GM18498 (cell line): Measurements from ENCODE around the gene NUDT22.

Experiments
- ATAC-seq: cut with Tn5 transposase; IDR thresholded peaks from one replicate; pipeline ENCODE4 v1.9.1; 2021; ENCODE audit warnings: mild to moderate bottlenecking, moderate library complexity; ENCODE audit not compliant: unreplicated experiment

The NUDT22 gene

DNA sequence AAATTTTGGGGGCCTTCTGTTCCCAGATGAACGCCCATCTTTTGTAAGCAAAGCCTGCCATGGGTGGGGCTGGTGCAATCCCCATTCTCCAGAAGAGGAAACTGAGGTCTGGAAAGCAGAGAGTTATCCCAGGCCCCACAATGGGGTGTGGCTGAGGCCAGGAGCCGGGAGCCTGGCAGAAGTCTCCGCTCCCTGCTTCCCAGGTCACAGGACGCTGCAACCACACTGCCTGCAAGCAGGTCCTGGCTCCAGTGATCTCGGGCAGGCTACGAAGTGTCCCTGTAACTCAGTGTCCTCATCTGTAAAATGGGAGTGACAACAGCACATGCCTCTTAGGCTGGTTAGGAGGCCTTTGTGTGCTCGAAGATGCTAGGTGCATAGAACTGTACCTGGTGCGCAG, 27.0 kb downstream of the NUDT22 start:
- ATAC-seq, result no peak

DNA sequence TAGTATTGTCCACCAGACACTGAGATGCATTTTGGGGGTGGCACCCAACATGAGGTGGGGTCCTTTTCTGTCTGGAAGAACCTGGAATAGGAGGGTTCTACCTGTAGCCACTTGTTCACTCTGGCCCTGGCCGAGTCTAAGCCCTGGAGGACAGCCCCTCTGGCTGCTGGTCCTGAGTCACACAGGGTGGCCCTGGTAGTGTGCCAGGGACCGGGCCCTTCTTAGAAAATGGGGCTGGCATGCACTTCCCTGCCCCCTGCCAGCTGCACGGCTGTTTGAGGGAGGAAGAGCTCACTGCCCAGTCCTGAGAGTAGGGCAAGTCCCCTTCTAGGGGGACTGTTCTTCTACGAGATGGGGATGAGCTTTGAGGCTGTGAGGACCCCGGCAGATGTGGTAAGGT, 27.4 kb downstream of the NUDT22 start:
- no peak for ATAC-seq

DNA sequence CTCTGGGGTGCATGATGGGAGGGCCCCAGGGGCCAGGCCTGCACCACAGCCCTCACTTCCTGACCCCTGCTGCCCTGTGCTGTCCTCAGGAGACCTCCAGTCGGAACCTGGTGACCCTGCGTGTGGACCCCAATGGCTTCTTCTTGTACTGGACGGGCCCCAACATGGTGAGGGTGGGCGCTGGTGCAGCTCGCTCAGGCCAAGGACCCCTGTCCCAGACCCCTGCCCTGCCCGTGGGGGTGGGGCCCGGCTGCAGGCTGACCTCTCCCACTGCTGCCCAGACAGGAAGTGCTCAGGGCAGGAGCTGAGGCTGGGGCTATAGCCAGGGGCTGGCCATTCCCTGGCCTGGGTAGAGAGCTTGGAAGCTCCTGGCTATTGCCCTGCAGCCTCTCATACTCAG, 28.3 kb downstream of the NUDT22 start:
- ATAC-seq, result no peak

DNA sequence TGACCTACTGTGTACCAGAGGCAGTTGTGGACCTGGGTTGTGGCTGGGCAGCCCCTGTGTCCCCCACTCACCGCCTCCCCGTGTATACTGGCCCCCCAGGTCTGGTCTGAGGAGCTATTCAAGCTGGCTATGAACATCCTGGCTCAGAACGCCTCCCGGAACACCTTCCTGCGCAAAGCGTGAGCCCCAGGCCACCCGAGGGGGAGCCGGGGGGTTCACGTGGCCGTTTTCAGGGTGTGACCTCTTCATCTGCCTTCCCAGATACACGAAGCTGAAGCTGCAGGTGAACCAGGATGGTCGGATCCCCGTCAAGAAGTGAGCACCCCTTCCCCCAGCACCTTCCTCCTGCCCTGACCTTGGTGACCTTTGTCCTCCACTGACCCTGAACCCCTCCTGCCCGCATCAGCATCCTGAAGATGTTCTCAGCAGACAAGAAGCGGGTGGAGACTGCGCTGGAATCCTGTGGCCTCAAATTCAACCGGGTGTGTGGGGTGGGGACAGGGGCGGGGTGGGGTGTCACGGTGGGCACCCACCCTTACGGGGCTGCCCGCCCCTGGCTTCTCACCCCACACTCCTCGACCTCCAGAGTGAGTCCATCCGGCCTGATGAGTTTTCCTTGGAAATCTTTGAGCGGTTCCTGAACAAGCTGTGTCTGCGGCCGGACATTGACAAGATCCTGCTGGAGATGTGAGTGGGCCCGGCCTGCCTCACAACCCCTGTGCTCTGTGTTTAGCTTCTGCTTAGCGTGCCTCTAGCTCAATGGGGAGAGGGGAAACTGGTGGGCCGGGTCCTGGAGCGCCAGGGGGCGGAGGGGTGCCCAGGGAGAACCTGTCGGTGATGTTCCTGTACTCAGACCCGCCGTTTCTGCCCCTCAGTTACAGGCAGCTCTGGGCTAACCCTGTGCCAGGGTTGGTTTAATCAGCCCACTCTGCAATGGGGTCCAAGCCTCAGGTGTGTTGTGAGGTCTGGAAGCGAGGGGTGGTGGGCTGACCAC, 29.4 kb downstream of the NUDT22 start:
- no peak for ATAC-seq

DNA sequence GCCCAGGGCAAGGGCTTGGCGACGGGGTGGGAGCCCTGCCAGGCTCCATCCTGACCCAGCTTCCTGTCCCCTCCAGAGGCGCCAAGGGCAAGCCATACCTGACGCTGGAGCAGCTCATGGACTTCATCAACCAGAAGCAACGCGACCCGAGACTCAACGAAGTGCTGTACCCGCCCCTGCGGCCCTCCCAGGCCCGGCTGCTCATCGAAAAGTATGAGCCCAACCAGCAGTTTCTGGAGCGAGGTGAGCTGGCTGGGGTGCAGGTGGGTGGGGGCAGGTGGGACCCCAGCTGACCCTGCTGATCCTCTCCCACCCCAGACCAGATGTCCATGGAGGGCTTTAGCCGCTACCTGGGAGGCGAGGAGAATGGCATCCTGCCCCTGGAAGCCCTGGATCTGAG, 30.2 kb downstream of the NUDT22 start:
- ATAC-seq, result no peak

DNA sequence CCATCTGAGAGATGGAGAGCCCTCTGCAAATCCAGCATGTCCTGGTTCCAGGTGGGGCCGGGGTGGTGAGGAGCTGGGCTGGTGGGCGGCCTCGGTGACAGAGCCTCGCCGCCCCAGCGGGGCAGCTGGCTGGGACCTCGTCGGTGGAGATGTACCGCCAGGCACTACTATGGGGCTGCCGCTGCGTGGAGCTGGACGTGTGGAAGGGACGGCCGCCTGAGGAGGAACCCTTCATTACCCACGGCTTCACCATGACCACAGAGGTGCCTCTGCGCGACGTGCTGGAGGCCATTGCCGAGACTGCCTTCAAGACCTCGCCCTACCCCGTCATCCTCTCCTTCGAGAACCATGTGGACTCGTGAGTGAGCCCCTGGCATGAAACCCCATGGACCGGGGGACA, 32.3 kb downstream of the NUDT22 start:
- no peak for ATAC-seq

DNA sequence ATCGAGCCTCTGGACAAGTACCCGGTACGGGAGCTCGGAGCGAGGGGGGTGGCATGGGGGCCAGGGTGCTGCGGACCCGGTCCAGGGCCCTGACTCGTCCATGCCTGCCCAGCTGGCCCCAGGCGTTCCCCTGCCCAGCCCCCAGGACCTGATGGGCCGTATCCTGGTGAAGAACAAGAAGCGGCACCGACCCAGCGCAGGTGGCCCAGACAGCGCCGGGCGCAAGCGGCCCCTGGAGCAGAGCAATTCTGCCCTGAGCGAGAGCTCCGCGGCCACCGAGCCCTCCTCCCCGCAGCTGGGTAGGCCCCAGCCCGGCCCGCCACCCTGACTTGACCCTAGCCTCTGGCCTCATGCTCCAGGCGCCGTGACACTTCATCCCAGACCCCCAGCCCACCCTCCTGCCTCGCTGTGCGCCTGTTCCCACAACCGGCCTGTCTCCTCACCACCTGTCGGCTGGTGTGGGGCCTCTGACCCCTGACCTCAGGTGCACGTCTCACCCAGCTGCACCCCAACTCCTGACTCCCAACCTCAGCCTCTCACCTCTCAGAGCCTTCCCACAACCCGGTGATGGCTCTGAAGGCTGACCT, 33.0 kb downstream of the NUDT22 start:
- no peak for ATAC-seq

DNA sequence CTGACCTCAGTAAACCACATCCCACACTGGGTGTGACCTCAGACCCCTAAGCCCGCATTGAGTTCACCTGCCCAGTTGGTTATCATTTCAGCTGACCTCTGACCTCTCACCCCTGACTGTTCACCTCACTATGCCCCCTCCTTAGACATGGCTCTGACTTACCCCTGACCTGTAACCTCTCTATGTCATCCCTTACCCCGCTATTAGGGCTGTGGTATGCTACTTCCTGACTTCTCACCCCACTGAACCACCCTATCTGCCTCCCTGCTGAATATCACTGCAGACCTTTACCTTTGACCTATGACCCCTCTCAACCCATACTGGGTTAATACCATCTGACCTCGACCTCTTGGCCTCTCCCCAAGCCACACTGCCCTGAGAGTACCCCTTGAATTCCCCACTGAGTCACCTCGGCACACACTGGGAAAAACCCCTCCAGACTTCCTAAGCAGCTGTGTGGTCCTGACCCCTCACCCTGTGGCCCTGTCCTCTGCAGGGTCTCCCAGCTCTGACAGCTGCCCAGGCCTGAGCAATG, 33.5 kb downstream of the NUDT22 start:
- no peak for ATAC-seq

DNA sequence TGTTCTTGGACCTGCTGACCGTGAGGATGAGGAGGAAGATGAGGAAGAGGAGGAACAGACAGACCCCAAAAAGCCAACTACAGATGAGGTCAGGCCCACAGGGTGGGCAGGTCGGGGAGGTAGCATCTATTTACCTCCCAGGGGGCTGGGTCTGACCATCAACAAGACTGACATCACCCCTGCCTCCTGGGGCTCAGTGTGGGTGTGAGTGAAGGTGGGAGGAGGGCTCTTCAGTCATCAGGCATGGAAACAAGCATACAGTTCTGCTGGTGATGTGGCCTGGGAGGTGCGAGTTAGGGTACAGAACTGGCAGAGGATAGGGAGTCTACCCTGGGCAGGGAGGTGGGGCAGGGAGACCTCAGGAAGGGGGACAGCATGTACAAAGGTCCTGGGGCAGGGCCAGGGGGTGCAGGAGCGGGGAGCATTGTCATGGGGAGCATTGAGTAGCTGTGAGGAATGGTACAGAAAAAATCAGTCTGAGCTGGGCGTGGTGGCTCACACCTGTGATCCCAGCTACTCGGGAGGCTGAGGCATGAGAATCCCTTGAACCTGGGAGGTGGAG, 34.2 kb downstream of the NUDT22 start:
- no peak for ATAC-seq

DNA sequence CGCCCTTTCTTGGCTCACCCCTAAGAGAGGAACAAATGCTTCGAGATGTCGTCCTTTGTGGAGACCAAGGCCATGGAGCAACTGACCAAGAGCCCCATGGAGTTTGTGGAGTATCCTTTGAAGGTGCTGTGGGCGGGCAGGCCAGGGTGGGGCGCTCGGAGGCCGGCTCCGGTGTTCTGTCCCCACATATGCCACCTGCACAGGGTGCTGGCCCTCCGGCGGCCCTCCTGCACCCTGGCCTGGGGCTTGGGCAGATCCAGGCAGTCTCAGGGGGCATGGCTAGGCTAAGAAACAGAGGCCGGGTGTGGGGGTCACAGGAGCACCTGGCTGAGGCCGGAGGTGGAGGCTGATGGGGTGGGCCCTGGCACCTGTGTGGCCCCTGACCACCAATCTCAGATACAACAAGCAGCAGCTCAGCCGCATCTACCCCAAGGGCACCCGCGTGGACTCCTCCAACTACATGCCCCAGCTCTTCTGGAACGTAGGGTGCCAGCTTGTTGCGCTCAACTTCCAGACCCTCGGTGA, 35.5 kb downstream of the NUDT22 start:
- no peak for ATAC-seq

DNA sequence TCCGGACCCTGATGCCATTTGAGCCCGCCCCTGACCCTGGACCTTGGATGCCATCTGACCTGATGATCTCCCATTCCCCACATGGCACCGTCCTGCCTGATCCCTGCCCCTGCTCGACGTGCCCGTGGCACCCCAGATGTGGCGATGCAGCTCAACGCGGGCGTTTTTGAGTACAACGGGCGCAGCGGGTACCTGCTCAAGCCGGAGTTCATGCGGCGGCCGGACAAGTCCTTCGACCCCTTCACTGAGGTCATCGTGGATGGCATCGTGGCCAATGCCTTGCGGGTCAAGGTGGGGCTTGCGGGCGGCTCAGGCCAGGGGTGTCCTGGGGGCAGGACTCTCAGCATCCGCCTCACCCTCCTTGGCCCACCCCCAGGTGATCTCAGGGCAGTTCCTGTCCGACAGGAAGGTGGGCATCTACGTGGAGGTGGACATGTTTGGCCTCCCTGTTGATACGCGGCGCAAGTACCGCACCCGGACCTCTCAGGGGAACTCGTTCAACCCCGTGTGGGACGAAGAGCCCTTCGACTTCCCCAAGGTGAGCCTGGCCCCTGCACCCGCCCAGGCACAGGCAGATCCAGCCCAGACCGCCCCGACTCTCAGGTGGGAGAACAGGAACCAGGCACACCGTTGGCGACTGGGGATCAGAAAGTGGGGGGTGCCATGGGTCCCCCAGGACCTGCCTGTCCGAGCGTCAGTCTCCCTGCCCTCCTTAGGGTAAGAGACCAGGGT, 36.4 kb downstream of the NUDT22 start:
- ATAC-seq, result no peak

DNA sequence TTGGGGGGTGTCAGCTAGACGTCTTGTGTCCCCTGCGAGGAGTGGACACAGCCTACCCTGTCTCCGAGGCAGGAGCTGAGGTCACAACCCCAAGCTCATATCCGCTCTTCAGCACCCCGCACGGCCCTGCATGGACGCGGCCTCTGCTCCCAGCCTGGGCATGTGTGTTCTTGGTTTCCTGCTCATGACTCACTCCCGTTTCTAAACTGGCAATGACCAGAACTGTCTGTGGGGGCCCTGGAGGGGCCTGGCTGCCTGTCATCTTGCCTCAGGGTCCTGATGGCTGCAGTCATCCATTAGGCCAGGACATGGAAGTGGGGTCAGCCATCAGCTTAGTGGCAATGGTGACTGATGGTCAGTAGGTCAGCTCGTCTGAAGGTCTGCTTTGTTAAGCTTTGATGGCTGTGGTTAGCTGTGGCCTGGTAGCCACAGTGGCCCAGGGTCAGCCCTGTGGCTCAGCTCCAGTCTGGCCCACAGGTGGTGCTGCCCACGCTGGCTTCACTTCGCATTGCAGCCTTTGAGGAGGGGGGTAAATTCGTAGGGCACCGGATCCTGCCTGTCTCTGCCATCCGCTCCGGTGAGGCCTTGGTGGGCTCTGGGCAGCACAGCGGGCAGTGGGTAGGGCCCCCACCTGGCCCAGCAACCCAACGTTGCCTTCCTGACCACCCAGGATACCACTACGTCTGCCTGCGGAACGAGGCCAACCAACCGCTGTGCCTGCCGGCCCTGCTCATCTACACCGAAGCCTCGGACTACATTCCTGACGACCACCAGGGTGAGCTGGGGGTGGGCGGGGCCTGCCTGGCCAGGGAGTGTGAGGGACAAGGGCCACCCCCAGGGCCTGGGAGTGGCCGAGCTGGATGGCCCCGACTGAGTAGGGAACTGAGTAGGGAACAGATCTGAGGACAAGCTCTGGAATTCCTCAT, 37.2 kb downstream of the NUDT22 start:
- ATAC-seq, result no peak

DNA sequence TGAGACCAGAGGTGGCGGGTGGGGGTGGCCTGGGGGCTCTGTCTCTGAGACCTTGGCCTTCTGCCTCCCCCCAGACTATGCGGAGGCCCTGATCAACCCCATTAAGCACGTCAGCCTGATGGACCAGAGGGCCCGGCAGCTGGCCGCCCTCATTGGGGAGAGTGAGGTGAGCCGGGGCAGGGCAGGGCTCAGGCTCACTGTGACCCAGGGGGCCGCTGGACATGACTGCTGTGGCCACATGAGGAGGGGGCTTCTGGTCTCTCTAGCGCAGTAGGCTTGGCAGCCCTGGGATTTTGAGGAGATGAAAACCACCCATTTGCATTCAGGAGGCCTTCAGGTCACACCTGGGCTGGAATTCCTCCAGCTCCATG, 37.9 kb downstream of the NUDT22 start:
- no peak for ATAC-seq

DNA sequence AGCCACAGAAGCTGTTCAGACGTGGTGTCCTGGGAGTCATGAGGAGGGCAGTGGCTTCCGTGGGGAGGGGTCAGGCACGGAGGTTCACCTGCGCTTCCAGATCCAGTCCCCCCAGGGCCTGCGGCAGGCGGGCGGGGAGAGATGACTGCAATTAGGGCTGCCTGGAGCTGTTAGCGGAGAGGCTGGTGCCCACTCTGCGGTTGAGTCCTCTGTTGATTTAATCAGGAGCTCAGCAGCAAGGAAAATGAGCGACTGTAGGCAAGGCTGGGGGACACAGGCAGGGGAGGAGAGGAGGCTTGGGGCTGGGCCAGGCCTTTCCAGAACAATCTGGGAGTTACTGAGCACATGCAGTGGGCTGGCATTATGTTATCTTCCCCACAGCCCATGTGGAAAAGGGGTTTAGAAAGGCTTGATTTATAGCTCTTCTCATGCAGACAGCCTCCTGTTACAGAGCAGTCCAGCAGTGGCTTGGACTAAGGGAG, 38.3 kb downstream of the NUDT22 start:
- no peak for ATAC-seq

DNA sequence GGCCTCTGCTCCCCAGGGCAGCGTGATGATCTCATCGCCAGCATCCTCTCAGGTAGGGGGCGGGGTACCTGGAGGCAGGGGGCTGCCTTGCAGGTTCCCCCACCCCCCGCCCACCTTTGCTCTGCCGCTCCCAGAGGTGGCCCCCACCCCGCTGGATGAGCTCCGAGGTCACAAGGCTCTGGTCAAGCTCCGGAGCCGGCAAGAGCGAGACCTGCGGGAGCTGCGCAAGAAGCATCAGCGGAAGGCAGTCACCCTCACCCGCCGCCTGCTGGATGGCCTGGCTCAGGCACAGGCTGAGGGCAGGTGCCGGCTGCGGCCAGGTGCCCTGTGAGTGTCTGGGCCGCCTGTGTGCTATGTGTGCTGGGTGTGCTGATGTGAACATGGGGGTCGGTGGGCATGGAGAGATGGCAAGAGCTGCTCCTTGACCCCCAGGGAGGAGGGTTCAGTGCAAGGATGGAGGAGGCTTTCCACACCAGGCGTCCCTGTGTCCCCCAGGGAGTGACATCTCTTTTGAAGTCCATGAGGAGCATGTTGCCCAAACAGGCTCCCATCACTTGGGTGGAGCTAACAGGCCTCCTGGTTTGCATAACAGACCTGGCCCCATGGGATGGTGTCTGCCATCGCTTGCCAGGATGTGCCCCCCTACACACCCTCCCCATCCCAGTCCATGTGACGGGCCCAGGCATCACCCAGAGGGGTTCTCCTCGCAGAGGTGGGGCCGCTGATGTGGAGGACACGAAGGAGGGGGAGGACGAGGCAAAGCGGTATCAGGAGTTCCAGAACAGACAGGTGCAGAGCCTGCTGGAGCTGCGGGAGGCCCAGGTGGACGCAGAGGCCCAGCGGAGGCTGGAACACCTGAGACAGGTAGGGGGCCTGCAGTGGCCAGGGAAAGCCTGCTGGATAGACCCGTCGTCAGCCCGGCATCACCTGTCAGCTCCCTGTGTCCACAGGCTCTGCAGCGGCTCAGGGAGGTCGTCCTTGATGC, 39.4 kb downstream of the NUDT22 start:
- ATAC-seq, result no peak

DNA sequence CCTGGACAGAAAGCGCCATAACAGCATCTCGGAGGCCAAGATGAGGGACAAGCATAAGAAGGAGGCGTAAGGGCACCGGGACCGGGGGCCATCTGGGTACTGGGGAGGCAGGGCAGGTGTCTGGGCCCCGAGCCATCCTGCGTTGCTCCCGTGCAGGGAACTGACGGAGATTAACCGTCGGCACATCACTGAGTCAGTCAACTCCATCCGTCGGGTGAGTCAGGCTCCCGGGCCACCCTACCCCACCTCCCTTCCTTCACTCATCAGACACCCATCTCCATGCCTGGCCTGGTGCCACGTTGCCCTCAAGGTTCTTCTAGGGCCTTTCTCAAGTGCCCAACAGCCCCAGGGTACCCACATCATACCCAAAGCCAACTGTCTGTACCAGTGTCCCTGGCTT, 40.3 kb downstream of the NUDT22 start:
- no peak for ATAC-seq

DNA sequence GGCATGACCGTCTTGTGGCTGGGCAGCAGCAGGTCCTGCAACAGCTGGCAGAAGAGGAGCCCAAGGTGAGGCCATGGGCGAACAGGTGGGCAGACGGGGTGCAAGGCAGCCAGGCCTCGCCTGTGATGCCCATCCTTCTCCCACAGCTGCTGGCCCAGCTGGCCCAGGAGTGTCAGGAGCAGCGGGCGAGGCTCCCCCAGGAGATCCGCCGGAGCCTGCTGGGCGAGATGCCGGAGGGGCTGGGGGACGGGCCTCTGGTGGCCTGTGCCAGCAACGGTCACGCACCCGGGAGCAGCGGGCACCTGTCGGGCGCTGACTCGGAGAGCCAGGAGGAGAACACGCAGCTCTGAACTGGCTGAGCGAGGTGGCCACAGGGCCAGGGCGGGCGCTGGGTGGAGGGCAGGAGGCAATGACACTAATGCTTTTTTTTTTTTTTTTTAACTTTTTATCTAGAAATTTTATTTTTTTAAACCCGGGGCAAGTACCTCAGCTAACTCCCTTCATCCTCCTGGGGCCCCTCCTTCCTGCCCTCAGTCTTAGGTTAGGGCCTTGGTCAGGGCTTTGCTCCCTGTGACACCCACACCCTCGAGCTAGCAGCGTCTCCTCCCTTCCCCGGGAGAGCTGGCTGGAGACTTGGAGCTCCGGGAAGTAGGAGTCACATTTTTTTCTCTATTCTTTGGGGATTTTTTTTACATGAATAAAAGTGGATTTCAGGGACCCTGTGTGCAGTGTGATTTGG, 41.3 kb downstream of the NUDT22 start:
- ATAC-seq, result no peak
